Endothelial cell of umbilical vein (primary cell): ENCODE data around the gene UBTD1. TPM values are rescaled to one million over a fixed set of nuclear protein-coding genes. Genes with fewer than 3 reads are reported as not detected.
A peak's percentile ranks its signal among the peaks of the same experiment; 100 is the strongest.

Experiments
- BruUV-seq: library from RNA; stranded (reverse); fragments of 400-500 nt; replicated peaks from 2 replicates; lab custom pipeline; 2021; lab: Mats Ljungman, UMichigan
- CTCF ChIA-PET: fragments of 300-600, 350-600 bp; sonication (Branson Sonifier 250); formaldehyde crosslinking; loops from one replicate; lab custom pipeline; 2021; ENCODE audit warnings: antibody characterized with exemption, inconsistent platforms; lab: Charles Lee
- POLR2A ChIA-PET: fragments of 300-600, 350-600 bp; sonication (Branson Sonifier 250); formaldehyde crosslinking; loops from one replicate; lab custom pipeline; 2021; ENCODE audit warnings: antibody characterized with exemption, inconsistent platforms; lab: Charles Lee
- DNase-seq: peaks from one replicate; pipeline ENCODE4 v3.0.0-alpha.2; 2011; ENCODE audit warnings: low read depth, low spot score
- FAIRE-seq: peaks from 2 replicates; lab custom pipeline; 2011; peaks lifted over from hg19 to GRCh38; lab: Jason Lieb, UNC
- H2AFZ ChIP-seq: 2 replicates; pipeline ENCODE4 v1.6.0; 2012; ENCODE audit warnings: low read depth, low read length, control low read depth, inconsistent platforms
- H3K27ac ChIP-seq: 2 replicates; pipeline ENCODE4 v1.5.1; 2011; ENCODE audit warnings: low read depth, mild to moderate bottlenecking, control low read depth, low read length, moderate library complexity; ENCODE audit not compliant: insufficient read depth
- H3K27me3 ChIP-seq, 2 experiments: 2 replicates each; pipeline versions ENCODE4 v1.6.0 to v1.6.1; 2011; ENCODE audit warnings: low read length in 2 of 2, mixed read lengths in 1 of 2; ENCODE audit not compliant: control insufficient read depth in 2 of 2, insufficient read depth in 2 of 2
- H3K36me3 ChIP-seq, 2 experiments: 2 replicates in 1 of 2; 3 replicates in 1 of 2; pipeline ENCODE4 v1.5.1; 2011; ENCODE audit warnings: low read length in 2 of 2, mild to moderate bottlenecking in 1 of 2, moderate library complexity in 1 of 2; ENCODE audit not compliant: control insufficient read depth in 2 of 2, insufficient read depth in 2 of 2; ENCODE audit errors: extremely low read depth in 1 of 2
- H3K4me1 ChIP-seq: 3 replicates; pipeline ENCODE4 v1.5.1; 2011; ENCODE audit warnings: mild to moderate bottlenecking, low read length; ENCODE audit not compliant: control insufficient read depth, insufficient read depth; ENCODE audit errors: extremely low read depth
- H3K4me2 ChIP-seq: 2 replicates; pipeline ENCODE4 v1.6.1; 2011; ENCODE audit warnings: low read length, control low read depth, mixed read lengths; ENCODE audit not compliant: insufficient read depth
- H3K4me3 ChIP-seq, 3 experiments: fragments of 200-600 bp in 1 of 3; sonication (generic), shearing (Covaris generic) in 1 of 3; replicated peaks in 1 of 3; 2 replicates each; pipeline ENCODE4 v1.5.1; 2011 to 2016; ENCODE audit warnings: control low read depth in 3 of 3, low read length in 3 of 3, mild to moderate bottlenecking in 2 of 3, inconsistent platforms in 1 of 3, low read depth in 1 of 3, moderate library complexity in 1 of 3; ENCODE audit not compliant: insufficient read depth in 1 of 3
- H3K79me2 ChIP-seq: 2 replicates; pipeline ENCODE4 v1.6.0; 2012; ENCODE audit warnings: low read length, inconsistent platforms; ENCODE audit not compliant: control insufficient read depth, insufficient read depth
- H3K9ac ChIP-seq: replicated peaks from 2 replicates; pipeline ENCODE3; 2011; ENCODE audit warnings: low read length, control low read depth; ENCODE audit not compliant: insufficient read depth; ENCODE audit errors: extremely low read depth
- H3K9me1 ChIP-seq: replicated peaks from 3 replicates; pipeline ENCODE4 v1.6.0; 2011; ENCODE audit warnings: mild to moderate bottlenecking, low read length; ENCODE audit not compliant: control insufficient read depth, insufficient read depth; ENCODE audit errors: extremely low read depth
- H3K9me3 ChIP-seq: replicated peaks from 2 replicates; pipeline ENCODE4 v1.5.1; 2012; ENCODE audit warnings: low read length, inconsistent platforms; ENCODE audit not compliant: control insufficient read depth, insufficient read depth
- H4K20me1 ChIP-seq: replicated peaks from 2 replicates; pipeline ENCODE3; 2011; ENCODE audit warnings: mild to moderate bottlenecking, low read length; ENCODE audit not compliant: control insufficient read depth, insufficient read depth; ENCODE audit errors: extremely low read depth
- CTCF ChIP-seq, 2 donors: IDR thresholded peaks; 1 replicate in 1 of 2; 2 replicates in 1 of 2; pipeline ENCODE4 v1.5.1; 2011; ENCODE audit warnings: low read length in 2 of 2, mild to moderate bottlenecking in 2 of 2, moderate library complexity in 2 of 2, control low read depth in 1 of 2, inconsistent platforms in 1 of 2, low read depth in 1 of 2; ENCODE audit not compliant: insufficient read depth in 1 of 2; ENCODE audit errors: extremely low read depth in 1 of 2
- EZH2 ChIP-seq: IDR thresholded peaks from 2 replicates; pipeline ENCODE4 v1.6.1; 2012; ENCODE audit warnings: borderline replicate concordance, low read depth, mild to moderate bottlenecking, moderate library complexity, low read length, inconsistent platforms; ENCODE audit not compliant: severe bottlenecking
- FOS ChIP-seq: IDR thresholded peaks from 2 replicates; pipeline ENCODE4 v1.6.1; 2011; ENCODE audit warnings: mild to moderate bottlenecking, low read length, moderate library complexity, borderline replicate concordance; ENCODE audit not compliant: insufficient read depth
- GATA2 ChIP-seq: IDR thresholded peaks from 2 replicates; pipeline ENCODE4 v1.7.0; 2011; ENCODE audit warnings: low read depth, mild to moderate bottlenecking, moderate library complexity, mixed read lengths, low read length; ENCODE audit not compliant: insufficient read length, insufficient read depth
- JUN ChIP-seq: IDR thresholded peaks from 2 replicates; pipeline ENCODE4 v1.6.1; 2011; ENCODE audit warnings: borderline replicate concordance, low read depth; ENCODE audit not compliant: insufficient read length, insufficient read depth
- MYC ChIP-seq: IDR thresholded peaks from one replicate; pipeline ENCODE4 v1.6.1; 2011; ENCODE audit warnings: mild to moderate bottlenecking, low read depth, low read length
- POLR2A ChIP-seq: IDR thresholded peaks from 2 replicates; pipeline ENCODE4 v1.6.1; 2012; ENCODE audit warnings: low read depth, mild to moderate bottlenecking, control low read depth, low read length
- POLR2AphosphoS5 ChIP-seq: IDR thresholded peaks from 2 replicates; pipeline ENCODE4 v1.6.1; 2012; ENCODE audit warnings: low read depth, mild to moderate bottlenecking, control low read depth, low read length, moderate library complexity; ENCODE audit not compliant: insufficient read depth
- dilution Hi-C: fragments of 300-500 bp; cut with MboI; formaldehyde crosslinking; loops from one replicate; pipeline ENCODE4 v1.15.0; 2019; ENCODE audit warnings: low sequenced_read_pairs; ENCODE audit not compliant: extremely low pct_ligation_motif_present
- intact Hi-C: fragments of 100-400 bp; cut with micrococcal nuclease; formaldehyde crosslinking; loops from one replicate; pipeline ENCODE4 v1.10.0; 2022
- polyA plus RNA-seq, 4 experiments: library from polyadenylated mRNA; depleted of rRNA in 3 of 4; stranded (reverse) in 3 of 4; unstranded in 1 of 4; fragments of >200 nt; gene quantifications; 2 replicates each; pipeline versions ENCODE4 v1.2.1 to v1.2.3, GENCODE V29; 2011 to 2012; ENCODE audit warnings: missing spikeins in 1 of 4
- total RNA-seq: library from RNA; stranded (reverse); gene quantifications from 2 replicates; pipeline ENCODE4 v1.2.3, GENCODE V29; 2021
- TF ChIP-seq, protein P1 (sequence below): IDR thresholded peaks from 2 replicates; pipeline ENCODE4 v1.6.1; 2011; ENCODE audit not compliant: insufficient read depth, insufficient read length

The UBTD1 gene
- total and polyA plus RNA-seq, 2 donors (not counting 3 experiments of a cell fraction or from before 2014, with no cell fraction given) = 42.6 to 63.7 TPM

GRCh38 chr10:97543025-97543546 is 44.4 kb downstream of the UBTD1 start:
- no peaks in the 10 kb centered on the region for H3K9me3 ChIP-seq
- peak; percentile 87 for TF ChIP-seq MYC
- TF ChIP-seq FOS = peak; percentile 100
- TF ChIP-seq, protein P1, sequence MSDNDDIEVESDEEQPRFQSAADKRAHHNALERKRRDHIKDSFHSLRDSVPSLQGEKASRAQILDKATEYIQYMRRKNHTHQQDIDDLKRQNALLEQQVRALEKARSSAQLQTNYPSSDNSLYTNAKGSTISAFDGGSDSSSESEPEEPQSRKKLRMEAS = peak; percentile 54
- TF ChIP-seq POLR2A = peak; percentile 80
- peak; percentile 100 for TF ChIP-seq JUN
- TF ChIP-seq EZH2 = no peak
- no peak for TF ChIP-seq GATA2
- TF ChIP-seq POLR2AphosphoS5 = peak; percentile 99
- no peak for TF ChIP-seq CTCF (IDR thresholded peaks at IDR 0.05; ENCODE audit: extremely low read depth in 1 of 2, insufficient read depth in 1 of 2, low read depth in 1 of 2, low read length in 2 of 2)
- no peaks in the 10 kb centered on the region for H4K20me1 ChIP-seq
- H3K36me3 ChIP-seq = no peaks in the 10 kb centered on the region
- intact Hi-C loops (loop anchor here (1.0 to 2.0 kb wide), 5 partner anchors 25 to 97 kb away; partner anchors contain the start of genes EXOSC1 and ZDHHC16), dilution Hi-C loops (no loop called here)
- ChIA-PET CTCF (interaction anchor here (0.8 to 6.6 kb wide), 4 partner anchors 10 to 44 kb away, joined by 3 to 93 read pairs (median 6); partner anchors contain the start of gene UBTD1), POLR2A (interaction anchor here (1.0 to 2.2 kb wide), 3 partner anchors 9 to 44 kb away, joined by 3 to 8 read pairs (median 5); partner anchors contain the start of genes MMS19 and UBTD1)
- FAIRE-seq (peak; percentile 100), DNase-seq (peak; percentile 98)
- BruUV-seq = no TSS peak
- no peak overlapping the region for H3K4me3 ChIP-seq
- no peak overlapping the region for H2AFZ ChIP-seq
- H3K79me2 ChIP-seq = peaks cover 4% of the 10 kb centered on the region
- no peaks in the 10 kb centered on the region for H3K27me3 ChIP-seq
- H3K4me1 ChIP-seq = peaks cover 61% of the 10 kb centered on the region
- H3K4me2 ChIP-seq = peak overlapping the region; percentile 38
- H3K9ac ChIP-seq = peak overlapping the region; percentile 84
- no peaks in the 10 kb centered on the region for H3K9me1 ChIP-seq
- H3K27ac ChIP-seq = peak overlapping the region; percentile 99
